HepG2 (cell line): ENCODE data around the gene GSTA1. TPM values are rescaled to one million over a fixed set of nuclear protein-coding genes. Genes with fewer than 3 reads are reported as not detected.
A peak's percentile ranks its signal among the peaks of the same experiment; 100 is the strongest.

ENCODE experiments used
- EP300 ChIP-seq, 3 experiments: sonication (generic) in 1 of 3; formaldehyde crosslinking in 1 of 3; IDR thresholded peaks; 2 replicates each; pipeline versions ENCODE4 v1.5.1 to v1.6.1; 2011 to 2020; ENCODE audit warnings: low read depth in 2 of 3, low read length in 2 of 3, borderline replicate concordance in 1 of 3, improper control_type of control experiment in 1 of 3, mild to moderate bottlenecking in 1 of 3, missing genetic modification reagents in 1 of 3, moderate library complexity in 1 of 3
- ERF ChIP-seq: IDR thresholded peaks from 2 replicates; pipeline ENCODE4 v1.6.1; 2018; ENCODE audit warnings: missing biosample characterization, missing genetic modification reagents
- FOXO1 ChIP-seq: sonication (generic); formaldehyde crosslinking; IDR thresholded peaks from 2 replicates; pipeline ENCODE4 v1.4.0; 2020; ENCODE audit warnings: missing genetic modification reagents
- JARID2 ChIP-seq: sonication (generic); formaldehyde crosslinking; IDR thresholded peaks from 2 replicates; pipeline ENCODE4 v1.8.1; 2023; ENCODE audit warnings: missing genetic modification reagents, inconsistent platforms; ENCODE audit not compliant: insufficient replicate concordance
- MIXL1 ChIP-seq: IDR thresholded peaks from 2 replicates; pipeline ENCODE4 v1.6.1; 2016
- NCOR1 ChIP-seq: fragments of 200-600 bp; sonication (generic); IDR thresholded peaks from 2 replicates; pipeline ENCODE4 v1.7.0; 2017; ENCODE audit warnings: antibody characterized with exemption, low read length, borderline replicate concordance
- NR2F6 ChIP-seq, 2 experiments: IDR thresholded peaks; 2 replicates each; pipeline ENCODE4 v1.6.1; 2016; ENCODE audit warnings: antibody characterized with exemption in 1 of 2, mild to moderate bottlenecking in 1 of 2
- ONECUT2 ChIP-seq: sonication (generic); formaldehyde crosslinking; IDR thresholded peaks from 2 replicates; pipeline ENCODE4 v1.4.0; 2020; ENCODE audit warnings: missing genetic modification reagents
- POLR2A ChIP-seq, 2 experiments: IDR thresholded peaks; 2 replicates each; pipeline ENCODE4 v1.6.1; 2011; ENCODE audit warnings: low read depth in 2 of 2, low read length in 2 of 2, mild to moderate bottlenecking in 1 of 2, moderate library complexity in 1 of 2; ENCODE audit not compliant: insufficient read depth in 1 of 2
- POLR2AphosphoS5 ChIP-seq: IDR thresholded peaks from 2 replicates; pipeline ENCODE4 v1.6.1; 2012; ENCODE audit warnings: low read depth, low read length
- SIX4 ChIP-seq: sonication (generic); formaldehyde crosslinking; IDR thresholded peaks from 2 replicates; pipeline ENCODE4 v1.4.0; 2020; ENCODE audit warnings: missing genetic modification reagents
- SOX5 ChIP-seq: IDR thresholded peaks from 2 replicates; pipeline ENCODE4 v1.6.1; 2016; ENCODE audit warnings: borderline replicate concordance
- SRF ChIP-seq: IDR thresholded peaks from 2 replicates; pipeline ENCODE4 v1.6.1; 2011; ENCODE audit warnings: mild to moderate bottlenecking, low read depth, low read length, moderate library complexity
- TCF7 ChIP-seq: sonication (generic); IDR thresholded peaks from 2 replicates; pipeline ENCODE4 v1.6.1; 2016; ENCODE audit warnings: antibody characterized with exemption, low read depth
- TGIF2 ChIP-seq: IDR thresholded peaks from 2 replicates; pipeline ENCODE4 v1.6.1; 2016; ENCODE audit warnings: control low read depth, missing compliant biosample characterization
- YEATS4 ChIP-seq: sonication (generic); formaldehyde crosslinking; IDR thresholded peaks from 2 replicates; pipeline ENCODE4 v1.4.0; 2020; ENCODE audit warnings: missing genetic modification reagents, borderline replicate concordance
- ZNF136 ChIP-seq: sonication (generic); formaldehyde crosslinking; IDR thresholded peaks from 2 replicates; pipeline ENCODE4 v1.8.1; 2022; ENCODE audit warnings: low read depth, mild to moderate bottlenecking, moderate library complexity, missing genetic modification reagents
- ZNF264 ChIP-seq: sonication (generic); formaldehyde crosslinking; IDR thresholded peaks from 2 replicates; pipeline ENCODE4 v1.4.0; 2020; ENCODE audit warnings: missing genetic modification reagents
- ZNF282 ChIP-seq: fragments of 450-650 bp; IDR thresholded peaks from 2 replicates; pipeline ENCODE4 v1.6.1; 2018; ENCODE audit not compliant: partially characterized antibody
- ZNF296 ChIP-seq: sonication (generic); formaldehyde crosslinking; conservative IDR thresholded peaks from 2 replicates; pipeline ENCODE4 v1.5.0; 2020; ENCODE audit warnings: mild to moderate bottlenecking, missing genetic modification reagents
- ZNF441 ChIP-seq: sonication (generic); formaldehyde crosslinking; IDR thresholded peaks from 2 replicates; pipeline ENCODE4 v1.7.0; 2021; ENCODE audit warnings: missing genetic modification reagents, borderline replicate concordance
- polyA plus RNA-seq, 8 experiments: library from polyadenylated mRNA; depleted of rRNA in 3 of 8; stranded (reverse) in 7 of 8; unstranded in 1 of 8; fragments of >200 nt; fragmentation: Illumina TruSeq in 4 of 8; extraction: Trizol in 4 of 8; gene quantifications; 2 replicates each; pipeline versions ENCODE4 v1.2.1 to v1.2.3, GENCODE V29; 2011 to 2016; ENCODE audit warnings: low read depth in 4 of 8, missing spikeins in 1 of 8, mixed read lengths in 1 of 8; ENCODE audit not compliant: insufficient read depth in 1 of 8
- total RNA-seq, 5 experiments: library from RNA; depleted of rRNA; stranded (reverse); fragments of >200 nt; fragmentation: Illumina TruSeq; extraction: Trizol; gene quantifications; 2 replicates each; pipeline ENCODE4 v1.2.3, GENCODE V29; 2016; ENCODE audit warnings: low read depth in 1 of 5
- TF ChIP-seq, protein P1 (sequence below), 2 experiments: sonication (generic) in 1 of 2; formaldehyde crosslinking in 1 of 2; IDR thresholded peaks; 2 replicates each; pipeline versions ENCODE4 v1.4.0 to v1.6.1; 2016 to 2020; ENCODE audit warnings: borderline replicate concordance in 1 of 2, low read depth in 1 of 2, mild to moderate bottlenecking in 1 of 2, missing genetic modification reagents in 1 of 2
- TF ChIP-seq, protein P2 (sequence below): sonication (generic); formaldehyde crosslinking; IDR thresholded peaks from 2 replicates; pipeline ENCODE4 v1.4.0; 2020; ENCODE audit warnings: missing genetic modification reagents
- TF ChIP-seq, protein P3 (sequence below): sonication (generic); formaldehyde crosslinking; IDR thresholded peaks from 2 replicates; pipeline ENCODE4 v1.4.0; 2020; ENCODE audit warnings: missing genetic modification reagents, borderline replicate concordance
- TF ChIP-seq, protein P4 (sequence below): conservative IDR thresholded peaks from 2 replicates; pipeline ENCODE4 v1.6.1; 2018; ENCODE audit warnings: missing genetic modification reagents

The GSTA1 gene
- total and polyA plus RNA-seq, 2 of the 13 experiments (the other 11 are each of a cell fraction or from before 2014, with no cell fraction given): 6.2 to 282 TPM

DNA sequence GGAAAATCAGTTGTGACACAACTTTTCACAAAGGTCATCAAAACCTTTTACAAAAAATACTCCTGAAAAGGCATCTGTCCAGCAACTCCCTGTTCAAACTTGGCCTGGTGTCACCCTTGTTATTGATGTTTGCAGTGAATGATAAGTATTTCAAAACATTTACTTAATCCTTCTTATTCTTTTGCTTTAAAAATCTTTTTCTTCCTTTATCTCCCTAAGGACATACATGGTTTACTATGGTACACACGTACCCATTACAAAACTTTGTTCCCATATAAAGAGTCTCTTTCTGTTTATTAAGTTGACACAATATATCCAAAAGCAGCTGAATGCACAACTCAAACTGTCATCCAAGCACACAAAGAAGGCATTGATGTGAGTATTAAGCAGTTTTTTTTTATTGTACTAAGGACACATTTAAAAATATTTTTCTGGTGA is 57.8 kb downstream of the GSTA1 start (continued):
- TF ChIP-seq, protein P1, sequence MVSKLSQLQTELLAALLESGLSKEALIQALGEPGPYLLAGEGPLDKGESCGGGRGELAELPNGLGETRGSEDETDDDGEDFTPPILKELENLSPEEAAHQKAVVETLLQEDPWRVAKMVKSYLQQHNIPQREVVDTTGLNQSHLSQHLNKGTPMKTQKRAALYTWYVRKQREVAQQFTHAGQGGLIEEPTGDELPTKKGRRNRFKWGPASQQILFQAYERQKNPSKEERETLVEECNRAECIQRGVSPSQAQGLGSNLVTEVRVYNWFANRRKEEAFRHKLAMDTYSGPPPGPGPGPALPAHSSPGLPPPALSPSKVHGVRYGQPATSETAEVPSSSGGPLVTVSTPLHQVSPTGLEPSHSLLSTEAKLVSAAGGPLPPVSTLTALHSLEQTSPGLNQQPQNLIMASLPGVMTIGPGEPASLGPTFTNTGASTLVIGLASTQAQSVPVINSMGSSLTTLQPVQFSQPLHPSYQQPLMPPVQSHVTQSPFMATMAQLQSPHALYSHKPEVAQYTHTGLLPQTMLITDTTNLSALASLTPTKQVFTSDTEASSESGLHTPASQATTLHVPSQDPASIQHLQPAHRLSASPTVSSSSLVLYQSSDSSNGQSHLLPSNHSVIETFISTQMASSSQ (IDR thresholded peaks at IDR 0.05; ENCODE audit: low read depth): no peak; the same call in 1 of the 2 replicates
- TF ChIP-seq, protein P1 (CRISPR knock-in tag; IDR thresholded peaks at IDR 0.05; ENCODE audit: borderline replicate concordance): peak; percentile 45; the same call in 1 of the 2 replicates
- TF ChIP-seq EP300 (IDR thresholded peaks at IDR 0.05; ENCODE audit: low read depth in 2 of 2, low read length in 2 of 2) (peak; percentile 10 to 87; a peak in 3 of 4 replicates), EP300 (CRISPR knock-in tag; IDR thresholded peaks at IDR 0.05; ENCODE audit: borderline replicate concordance) (no peak), FOXO1 (CRISPR knock-in tag) (peak; percentile 72), JARID2 (CRISPR knock-in tag) (no peak), ZNF136 (no peak), ERF (CRISPR knock-in tag) (no peak), YEATS4 (CRISPR knock-in tag) (no peak), NCOR1 (peak; percentile 75; the same call in 1 of the 2 replicates), SRF (no peak), SIX4 (CRISPR knock-in tag) (no peak), POLR2AphosphoS5 (no peak), ZNF282 (no peak), TCF7 (peak; percentile 66), ZNF264 (CRISPR knock-in tag) (0 out of 2 replicates have a peak, but pooled peaks have one; percentile 44), ZNF441 (no peak), TGIF2 (CRISPR knock-in tag) (no peak), ZNF296 (no peak), ONECUT2 (peak; percentile 63; the same call in 1 of the 2 replicates), SOX5 (peak; percentile 67; the same call in 1 of the 2 replicates), MIXL1 (CRISPR knock-in tag) (0 out of 2 replicates have a peak, but pooled peaks have one; percentile 13), NR2F6 (IDR thresholded peaks at IDR 0.05) (peak; percentile 81), NR2F6 (CRISPR knock-in tag; IDR thresholded peaks at IDR 0.05) (peak; percentile 74), POLR2A (IDR thresholded peaks at IDR 0.05; ENCODE audit: insufficient read depth in 1 of 2, low read depth in 2 of 2, low read length in 2 of 2) (no peak)
- TF ChIP-seq, protein P2, sequence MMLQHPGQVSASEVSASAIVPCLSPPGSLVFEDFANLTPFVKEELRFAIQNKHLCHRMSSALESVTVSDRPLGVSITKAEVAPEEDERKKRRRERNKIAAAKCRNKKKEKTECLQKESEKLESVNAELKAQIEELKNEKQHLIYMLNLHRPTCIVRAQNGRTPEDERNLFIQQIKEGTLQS: no peak
- TF ChIP-seq, protein P3, sequence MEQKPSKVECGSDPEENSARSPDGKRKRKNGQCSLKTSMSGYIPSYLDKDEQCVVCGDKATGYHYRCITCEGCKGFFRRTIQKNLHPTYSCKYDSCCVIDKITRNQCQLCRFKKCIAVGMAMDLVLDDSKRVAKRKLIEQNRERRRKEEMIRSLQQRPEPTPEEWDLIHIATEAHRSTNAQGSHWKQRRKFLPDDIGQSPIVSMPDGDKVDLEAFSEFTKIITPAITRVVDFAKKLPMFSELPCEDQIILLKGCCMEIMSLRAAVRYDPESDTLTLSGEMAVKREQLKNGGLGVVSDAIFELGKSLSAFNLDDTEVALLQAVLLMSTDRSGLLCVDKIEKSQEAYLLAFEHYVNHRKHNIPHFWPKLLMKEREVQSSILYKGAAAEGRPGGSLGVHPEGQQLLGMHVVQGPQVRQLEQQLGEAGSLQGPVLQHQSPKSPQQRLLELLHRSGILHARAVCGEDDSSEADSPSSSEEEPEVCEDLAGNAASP (CRISPR knock-in tag): peak; percentile 98
- TF ChIP-seq, protein P4, sequence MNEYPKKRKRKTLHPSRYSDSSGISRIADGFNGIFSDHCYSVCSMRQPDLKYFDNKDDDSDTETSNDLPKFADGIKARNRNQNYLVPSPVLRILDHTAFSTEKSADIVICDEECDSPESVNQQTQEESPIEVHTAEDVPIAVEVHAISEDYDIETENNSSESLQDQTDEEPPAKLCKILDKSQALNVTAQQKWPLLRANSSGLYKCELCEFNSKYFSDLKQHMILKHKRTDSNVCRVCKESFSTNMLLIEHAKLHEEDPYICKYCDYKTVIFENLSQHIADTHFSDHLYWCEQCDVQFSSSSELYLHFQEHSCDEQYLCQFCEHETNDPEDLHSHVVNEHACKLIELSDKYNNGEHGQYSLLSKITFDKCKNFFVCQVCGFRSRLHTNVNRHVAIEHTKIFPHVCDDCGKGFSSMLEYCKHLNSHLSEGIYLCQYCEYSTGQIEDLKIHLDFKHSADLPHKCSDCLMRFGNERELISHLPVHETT (CRISPR knock-in tag): no peak
